ENCODE data around the gene PHLDB2. TPM values are rescaled to one million over a fixed set of nuclear protein-coding genes. Genes with fewer than 3 reads are reported as not detected.

PHLDB2 gene
- polyA plus RNA-seq, 4 donors, result 71.9 to 112 (median 88.8) TPM

DNA sequence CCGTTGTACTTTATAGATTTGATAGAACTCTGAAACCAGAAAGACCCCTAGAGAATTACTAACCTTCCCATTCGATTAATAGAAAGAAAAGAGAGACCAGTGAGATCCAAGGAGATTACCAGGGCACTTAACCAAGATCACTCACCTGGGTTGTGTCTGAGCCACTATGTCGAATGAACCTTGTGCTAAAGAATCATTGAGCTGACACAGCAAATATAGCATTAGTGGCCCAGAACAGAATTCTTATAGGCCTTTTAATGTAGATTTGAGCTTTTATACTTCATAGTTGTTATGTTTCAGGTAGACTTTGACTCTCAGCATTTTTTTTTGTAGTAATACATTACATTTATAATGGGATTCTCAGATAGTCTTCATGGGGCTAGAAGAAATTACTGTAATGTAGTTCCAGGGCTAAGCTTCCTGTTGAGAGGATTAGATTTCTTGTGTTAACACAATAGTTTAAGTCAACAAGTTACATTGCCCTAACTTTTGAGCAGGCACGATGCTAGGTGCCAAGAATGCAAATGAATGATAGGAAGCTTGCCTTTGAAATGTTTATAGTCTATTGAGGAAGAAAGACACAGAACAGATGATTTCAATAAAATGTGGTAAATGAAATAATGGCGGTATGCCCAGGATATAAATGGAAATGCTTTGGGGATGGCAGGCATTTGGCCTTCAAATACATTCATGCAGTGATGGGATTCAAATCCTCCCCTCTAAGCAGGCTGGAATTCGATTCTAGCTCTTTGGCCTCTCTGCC is 95.3 kb downstream of the PHLDB2 start:
- DNase-seq (ENCODE audit: low read depth in 4 of 4, low spot score in 2 of 4), result no peak

- no peak for DNase-seq (ENCODE audit: low read depth in 4 of 4, low spot score in 2 of 4)
Measured at GRCh38 chr3:111955876-111956275, 96.8 kb downstream of the PHLDB2 start.

DNA sequence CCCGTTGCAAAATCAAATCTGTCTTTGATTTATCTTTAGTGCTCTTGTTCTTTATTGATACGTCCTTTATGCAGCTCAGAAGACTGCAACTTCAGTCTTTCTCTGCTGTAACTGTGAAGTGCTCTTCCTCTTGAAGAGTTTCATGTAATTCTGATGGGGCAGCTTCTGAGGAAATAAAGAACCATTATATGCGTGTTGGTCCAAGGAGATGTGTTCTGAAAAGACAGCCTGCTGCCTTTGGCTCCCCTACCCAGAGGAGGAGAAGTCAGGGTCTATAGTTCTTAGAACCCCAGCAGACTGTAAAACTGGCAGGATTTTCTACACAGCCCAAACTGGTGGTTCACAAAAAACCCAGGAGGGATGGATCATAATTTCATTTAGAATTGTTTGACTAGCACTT is 97.4 kb downstream of the PHLDB2 start:
- no peak for DNase-seq (ENCODE audit: low read depth in 4 of 4, low spot score in 2 of 4)

GRCh38 chr3:111956995-111957734 is 98.1 kb downstream of the PHLDB2 start:
- no peak for DNase-seq (ENCODE audit: low read depth in 4 of 4, low spot score in 2 of 4)

DNA sequence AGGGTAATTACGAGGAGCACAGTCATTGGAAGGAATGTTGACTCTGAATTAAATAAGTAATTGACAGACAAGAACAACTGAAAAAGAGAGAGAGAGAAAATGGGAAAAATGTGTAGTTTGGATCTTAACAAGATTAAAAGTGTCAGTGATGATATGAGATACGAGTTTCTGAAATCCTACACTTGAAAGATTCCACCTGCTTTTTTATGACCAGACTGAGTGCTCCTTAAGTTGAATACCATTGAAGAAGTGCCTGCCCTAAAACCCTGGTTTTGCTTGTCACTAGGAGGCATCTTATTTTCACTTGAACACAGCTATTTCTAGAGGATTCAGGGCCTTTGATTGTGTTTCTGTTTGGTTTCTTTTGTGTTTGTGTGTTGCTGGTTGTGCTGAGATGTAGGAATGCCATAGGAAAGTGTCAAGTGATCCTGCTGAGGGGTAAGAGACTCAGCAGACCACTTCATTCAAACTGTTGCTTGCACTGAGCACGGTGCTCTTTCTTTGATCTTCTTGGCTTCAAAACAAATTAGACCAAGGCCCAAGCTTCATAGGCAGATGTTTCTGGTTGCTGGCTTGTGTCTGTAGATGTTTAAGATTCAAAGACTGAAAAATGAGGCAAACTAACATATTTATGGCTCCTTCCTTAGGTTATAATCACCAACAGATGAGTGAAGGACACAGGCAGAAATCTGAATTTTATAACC is 102.5 kb downstream of the PHLDB2 start:
- no peak for DNase-seq (ENCODE audit: low read depth in 4 of 4, low spot score in 2 of 4)

GRCh38 chr3:111963424-111963823 is 104.4 kb downstream of the PHLDB2 start:
- DNase-seq (ENCODE audit: low read depth in 4 of 4, low spot score in 2 of 4), result no peak

GRCh38 chr3:111965484-111965883 is 106.4 kb downstream of the PHLDB2 start:
- no peak for DNase-seq (ENCODE audit: low read depth in 4 of 4, low spot score in 2 of 4)

DNA sequence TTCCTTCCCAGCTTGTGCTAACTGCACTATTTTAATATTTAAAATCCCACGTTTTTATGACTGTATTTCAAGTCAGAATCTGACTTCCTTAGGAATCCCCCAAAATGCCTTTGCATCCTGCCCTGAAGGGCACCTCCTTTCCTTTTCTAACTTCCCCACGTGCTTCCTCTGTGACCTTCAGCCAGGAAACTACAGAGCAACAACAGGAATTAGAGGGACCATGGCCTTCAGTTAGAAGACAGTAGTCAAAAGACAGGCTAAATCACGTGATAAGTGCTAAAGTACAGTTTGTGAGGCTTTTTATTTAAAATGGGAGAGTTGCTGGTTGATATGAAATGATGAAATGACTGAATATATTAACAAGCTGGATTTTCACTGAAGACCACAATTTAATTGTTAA is 108.0 kb downstream of the PHLDB2 start:
- no peak for DNase-seq (ENCODE audit: low read depth in 4 of 4, low spot score in 2 of 4)

DNA sequence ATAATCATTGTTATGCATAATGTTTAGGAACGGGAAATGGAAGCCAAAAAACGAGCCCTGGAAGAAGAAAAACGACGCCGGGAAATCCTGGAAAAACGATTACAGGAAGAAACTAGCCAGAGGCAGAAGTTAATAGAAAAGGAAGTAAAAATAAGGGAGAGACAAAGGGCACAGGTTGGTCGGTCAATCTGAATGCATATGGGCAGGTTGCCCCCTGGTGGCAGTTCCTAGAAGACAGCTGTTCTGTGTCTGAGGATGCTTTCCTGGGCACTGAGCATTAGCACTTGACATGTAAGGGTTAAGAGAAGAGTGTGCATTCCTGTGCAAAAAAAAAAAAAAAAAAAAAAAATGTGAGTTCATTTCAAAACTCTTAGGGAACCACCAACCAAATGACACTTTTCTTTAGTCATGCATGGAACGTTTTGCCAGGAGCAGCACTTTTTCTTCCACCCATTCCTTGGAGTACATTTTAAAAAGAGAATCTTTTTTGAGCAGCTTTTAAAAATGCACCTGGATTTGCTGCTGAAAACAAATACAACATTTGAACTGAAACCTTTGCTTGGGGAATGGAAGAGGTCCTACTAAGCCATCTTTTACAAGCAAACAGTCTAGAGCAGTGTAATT is 108.7 kb downstream of the PHLDB2 start:
- DNase-seq (ENCODE audit: low read depth in 4 of 4, low spot score in 2 of 4), result peak in 2 of 4 donors; percentile 62 to 78

DNA sequence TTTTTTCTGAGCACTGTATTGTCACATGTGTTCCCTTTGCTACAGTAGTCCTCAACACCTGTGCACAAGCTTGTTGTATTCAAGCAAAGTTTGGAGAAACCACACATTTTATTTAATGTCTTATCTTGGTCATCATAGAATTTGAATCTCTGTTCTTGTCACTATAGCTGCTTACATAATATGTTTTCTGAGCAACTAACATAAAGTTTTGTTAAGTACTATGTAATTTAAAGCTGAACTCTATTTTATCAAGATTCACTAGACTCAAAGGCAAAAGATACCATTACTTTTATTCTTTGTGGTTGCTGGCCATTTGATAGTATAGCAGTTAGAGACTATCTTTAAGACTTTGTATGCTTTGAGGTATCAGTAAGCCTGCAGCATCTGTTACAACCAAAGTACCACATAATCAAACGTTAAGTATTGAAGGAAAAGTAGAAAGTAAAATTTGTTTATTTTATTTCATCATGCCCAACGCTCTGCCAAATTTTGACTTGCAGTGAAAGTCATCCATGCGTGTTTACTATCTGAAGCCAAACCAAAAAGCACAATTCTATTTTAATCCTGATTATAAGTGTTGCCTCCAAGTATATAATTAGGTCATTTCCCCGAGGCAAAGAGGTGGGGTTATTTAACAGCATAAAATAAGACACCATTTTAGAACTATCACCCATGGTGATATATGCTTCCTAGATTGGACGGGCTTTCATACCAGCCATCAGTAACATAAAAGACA is 109.4 kb downstream of the PHLDB2 start:
- DNase-seq (ENCODE audit: low read depth in 4 of 4, low spot score in 2 of 4), result no peak

DNA sequence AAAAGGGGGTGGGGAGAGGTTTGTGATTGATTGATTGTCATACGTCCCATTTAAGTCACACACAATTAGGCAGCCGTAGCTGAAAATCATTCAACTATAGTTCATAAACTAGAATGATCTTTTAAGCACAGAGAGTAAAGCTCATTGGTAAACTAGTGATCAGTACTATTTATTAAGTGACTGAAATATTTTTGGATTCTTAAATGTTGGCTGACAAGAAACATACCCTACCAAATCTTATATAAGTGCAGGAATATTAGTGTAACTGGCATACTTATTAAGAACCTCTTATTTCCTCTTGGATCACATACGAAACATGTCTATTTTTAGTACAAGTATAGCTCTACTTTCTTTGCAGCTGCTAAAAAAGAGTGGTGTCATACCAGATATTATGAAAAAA is 111.3 kb downstream of the PHLDB2 start:
- no peak for DNase-seq (ENCODE audit: low read depth in 4 of 4, low spot score in 2 of 4)

- DNase-seq (ENCODE audit: low read depth in 4 of 4, low spot score in 2 of 4), result peak in 2 of 4 donors; percentile 37 to 71
Measured at GRCh38 chr3:111971533-111972130, 112.6 kb downstream of the PHLDB2 start.

DNA sequence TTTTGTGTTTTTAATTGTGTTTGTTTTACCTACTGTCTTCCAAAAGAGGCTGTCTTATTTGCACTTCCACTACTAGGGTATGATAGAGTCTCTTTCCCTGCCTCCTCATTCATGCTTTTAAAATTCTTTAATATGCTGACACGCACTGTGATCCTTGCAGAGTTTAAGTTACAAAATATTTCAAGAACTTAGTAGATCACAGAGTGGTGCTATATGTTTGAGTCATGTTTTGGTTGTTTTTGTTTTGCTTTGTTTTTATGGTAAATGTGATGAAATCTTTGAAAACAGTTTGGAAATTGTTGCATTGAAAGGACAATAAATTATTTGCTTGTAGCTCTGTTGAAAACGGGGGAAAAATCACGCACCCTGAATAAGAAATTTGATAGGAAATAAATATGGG is 113.8 kb downstream of the PHLDB2 start:
- DNase-seq (ENCODE audit: low read depth in 4 of 4, low spot score in 2 of 4), result no peak

- no peak for DNase-seq (ENCODE audit: low read depth in 4 of 4, low spot score in 2 of 4)
Measured at GRCh38 chr3:111975131-111975530, 116.1 kb downstream of the PHLDB2 start.

DNA sequence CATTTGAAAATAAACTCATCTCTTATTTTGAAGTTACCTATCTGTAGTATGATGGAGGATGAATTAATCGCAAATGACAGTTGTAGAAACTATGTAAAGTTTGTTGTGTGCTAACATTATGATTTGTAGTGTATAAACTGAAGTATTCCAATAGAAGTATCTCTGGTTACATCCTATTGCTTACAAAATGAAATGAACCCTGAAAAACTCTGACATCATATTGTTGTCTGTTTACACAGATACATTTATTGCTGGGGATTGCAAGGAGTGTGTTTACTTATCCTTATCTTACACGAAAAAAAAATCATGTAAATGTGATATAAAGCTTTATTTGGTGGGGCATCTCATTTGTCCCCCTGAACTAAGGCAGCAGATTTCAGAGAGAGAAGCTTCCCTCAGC is 117.2 kb downstream of the PHLDB2 start:
- no peak for DNase-seq (ENCODE audit: low read depth in 4 of 4, low spot score in 2 of 4)

- DNase-seq (ENCODE audit: low read depth in 4 of 4, low spot score in 2 of 4), result peak; percentile 92 to 99 (median 96)
Measured at GRCh38 chr3:111978583-111979433, 119.7 kb downstream of the PHLDB2 start, which contains the start of gene ABHD10. Gene ABHD10 (plus strand): TSS chr3:111979026. CDS start chr3:111979062, 36 bp downstream.

- peak in 1 of 4 donors; percentile 71 for DNase-seq (ENCODE audit: low read depth in 4 of 4, low spot score in 2 of 4)
Measured at GRCh38 chr3:111979434-111980038, 120.5 kb downstream of the PHLDB2 start.

GRCh38 chr3:111980716-111981456 is 121.8 kb downstream of the PHLDB2 start:
- DNase-seq (ENCODE audit: low read depth in 4 of 4, low spot score in 2 of 4), result no peak

Data from left renal cortex interstitium (tissue), 4 donors.